H1 (cell line): Measurements from ENCODE around the gene FAM174A. TPM values are rescaled to one million over a fixed set of nuclear protein-coding genes. Genes with fewer than 3 reads are reported as not detected.

ENCODE experiments used
- CEBPB ChIP-seq: IDR thresholded peaks from 2 replicates; pipeline ENCODE4 v1.6.1; 2012; ENCODE audit warnings: low read depth, low read length
- MAFK ChIP-seq: IDR thresholded peaks from 2 replicates; pipeline ENCODE4 v1.6.1; 2012; ENCODE audit warnings: low read depth, mild to moderate bottlenecking, improper control_type of control experiment, low read length
- SAP30 ChIP-seq: fragments of 300-600 bp; sonication (generic); IDR thresholded peaks from 2 replicates; pipeline ENCODE4 v1.7.1; 2012; ENCODE audit warnings: low read length, moderate library complexity, mild to moderate bottlenecking, inconsistent platforms; ENCODE audit not compliant: insufficient read depth, insufficient replicate concordance
- SUZ12 ChIP-seq: fragments of 200-600 bp; sonication (generic); IDR thresholded peaks from 2 replicates; pipeline ENCODE4 v1.6.1; 2012; ENCODE audit warnings: mild to moderate bottlenecking, inconsistent platforms, low read length, moderate library complexity, mixed read lengths
- polyA plus RNA-seq, 7 experiments: library from polyadenylated mRNA; depleted of rRNA in 3 of 7; stranded (reverse) in 5 of 7; unstranded in 2 of 7; fragments of >200 nt in 5 of 7; fragments of 200-250 nt in 2 of 7; gene quantifications; 1 replicate in 5 of 7; 2 replicates in 1 of 7; 4 replicates in 1 of 7; pipeline versions ENCODE4 v1.2.1 to v1.2.3, GENCODE V29; 2011 to 2013; ENCODE audit warnings: missing spikeins in 2 of 7, mixed read lengths in 2 of 7
- total RNA-seq: library from RNA; stranded (reverse); fragmentation: NEBNext Ultra II Directional; extraction: Animal tissue kit (Norgen Biotek cat#: 25700); gene quantifications from 2 replicates; pipeline ENCODE4 v1.2.1, GENCODE V29; 2021

Gene FAM174A
- total and polyA plus RNA-seq, 2 of the 8 experiments (the other 6 are each of a cell fraction or from before 2014, with no cell fraction given): 3.9 to 5.3 TPM

DNA sequence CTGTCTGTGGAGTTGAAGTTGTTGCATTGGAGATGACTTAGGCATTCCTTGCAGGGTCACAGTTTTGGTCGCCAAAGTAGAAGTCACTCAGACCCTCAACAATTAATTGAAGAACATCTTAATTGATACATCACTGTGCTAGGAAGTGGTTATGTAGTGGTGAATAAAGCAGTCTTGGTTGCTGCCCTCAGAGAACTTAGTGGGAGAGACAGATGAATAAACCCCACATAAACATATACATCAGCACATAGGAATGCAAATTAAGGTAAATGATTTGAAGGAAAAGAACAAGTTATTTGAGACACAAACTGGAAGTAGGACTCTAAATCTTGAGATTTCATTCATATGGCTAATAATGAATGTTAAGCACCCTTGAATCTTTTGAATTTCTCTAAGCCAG, 25.7 kb downstream of the FAM174A start (continued):
- no peak for TF ChIP-seq SAP30
- no peak for TF ChIP-seq MAFK
- no peak for TF ChIP-seq CEBPB
- TF ChIP-seq SUZ12: no peak
